Stimulated activated CD8-positive, alpha-beta memory T cell treated with anti-CD3 and anti-CD28 coated beads, Interleukin-7, amount 100 ng/mL, for 4 hours (primary cell): Measurements from ENCODE around the gene GKN2.
"Not testable (repeated sequence)": the region's sequence is repeated elsewhere in the genome, so short reads cannot be mapped to it uniquely, and the experiment has no call there.

Source experiments
- DNase-seq, 2 donors: peaks; one replicate each; pipeline ENCODE4 v3.0.0-alpha.2; 2020; ENCODE audit warnings: low read depth in 2 of 2

GKN2 gene

GRCh38 chr2:68961380-68961779, 8.7 kb upstream of the GKN2 start:
- DNase-seq: no peak

DNA sequence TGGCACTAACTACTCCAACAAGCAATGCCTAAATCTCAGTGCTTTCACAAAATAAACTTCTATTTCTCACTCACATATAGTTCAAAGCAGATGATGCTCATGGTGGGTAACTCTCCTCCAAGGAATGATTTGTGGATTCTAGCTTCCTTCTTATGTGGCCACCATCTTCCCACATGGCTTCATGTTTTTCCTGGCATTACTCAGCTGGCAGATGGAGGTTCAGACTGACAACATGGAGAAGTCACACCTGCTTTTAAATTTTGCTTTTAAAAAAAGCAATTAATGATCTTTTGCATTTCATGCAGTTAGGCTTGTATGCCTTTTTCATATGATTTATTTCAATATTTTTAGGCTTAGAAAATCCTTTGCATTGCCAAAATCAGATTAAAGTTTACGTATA, 6.3 kb upstream of the GKN2 start:
- DNase-seq: no peak

- not testable (repeated sequence) for DNase-seq
These were observed 2.7 kb upstream of the GKN2 start for GRCh38 chr2:68955432-68955831.

GRCh38 chr2:68951899-68952298, 794 bp downstream of the GKN2 start:
- DNase-seq: no peak

GRCh38 chr2:68948710-68949109, 4.0 kb downstream of the GKN2 start:
- DNase-seq: no peak

DNA sequence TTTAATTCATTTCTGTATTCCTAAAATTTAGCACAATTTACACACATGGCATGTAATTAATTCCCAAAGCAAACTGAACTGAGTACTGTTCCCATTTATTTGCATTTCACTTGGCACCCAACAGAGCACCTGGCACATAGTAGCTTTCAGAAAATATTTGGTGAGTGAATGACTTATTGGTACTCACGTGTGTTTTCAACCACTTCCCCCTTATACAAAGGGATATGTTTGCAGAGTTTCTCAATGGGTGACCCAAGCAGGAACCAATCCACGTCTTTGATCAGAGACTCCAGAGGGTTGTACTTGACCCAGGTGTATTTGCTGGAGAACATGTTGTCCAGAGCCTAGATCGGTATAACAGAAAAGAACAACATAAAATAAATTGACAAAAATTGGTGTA, 6.6 kb downstream of the GKN2 start:
- DNase-seq: no peak

DNA sequence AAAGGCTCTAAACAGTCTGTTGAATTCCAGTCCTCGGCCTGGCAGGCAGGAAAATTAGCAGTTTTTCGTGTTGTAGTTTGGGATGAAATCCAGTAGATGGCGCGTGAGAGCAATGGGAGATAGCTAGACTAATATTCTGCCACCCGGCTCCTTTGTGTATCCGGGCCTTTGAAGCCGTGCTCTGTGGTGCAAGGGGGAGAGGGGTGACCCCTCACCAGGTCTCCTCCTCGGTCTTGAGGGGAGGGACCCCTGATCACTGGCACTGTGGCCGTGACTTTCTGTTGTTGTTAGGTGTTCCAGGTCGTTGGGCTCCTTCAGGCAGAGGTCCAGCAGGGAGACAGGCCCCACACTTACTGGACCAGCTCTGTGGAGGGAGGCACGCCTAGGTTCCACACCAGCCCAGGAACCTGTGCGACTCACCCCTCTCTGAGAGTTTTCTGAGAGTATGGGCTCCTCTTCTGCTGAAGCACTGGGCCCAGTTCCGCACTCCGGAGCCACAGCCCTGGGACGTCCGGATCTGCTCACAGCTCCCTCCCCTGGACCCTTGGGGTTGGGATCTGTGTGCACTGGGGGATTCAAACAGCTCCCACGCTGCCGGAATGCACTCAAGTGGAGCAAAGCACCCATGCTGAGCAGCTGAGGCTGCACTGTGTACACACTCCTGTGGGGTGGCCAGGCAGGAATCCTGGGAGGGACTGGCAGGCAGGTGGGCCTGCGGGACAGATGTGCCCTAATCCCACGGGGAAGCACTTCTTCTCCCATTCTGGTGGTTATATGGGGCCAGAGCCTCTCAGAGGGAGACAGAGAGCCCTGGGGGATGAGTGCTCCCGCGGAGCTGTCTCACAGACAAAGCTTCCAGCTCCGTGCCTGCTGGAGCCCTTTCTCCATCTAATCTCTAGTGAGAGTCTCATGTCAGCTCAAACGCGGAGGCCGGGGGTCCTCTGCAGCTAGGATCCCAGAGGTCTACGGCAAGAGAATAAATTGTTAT, 8.8 kb downstream of the GKN2 start:
- peak; percentile 7 to 18 for DNase-seq

- DNase-seq: no peak
These were observed 9.9 kb downstream of the GKN2 start for GRCh38 chr2:68942827-68943226.

DNA sequence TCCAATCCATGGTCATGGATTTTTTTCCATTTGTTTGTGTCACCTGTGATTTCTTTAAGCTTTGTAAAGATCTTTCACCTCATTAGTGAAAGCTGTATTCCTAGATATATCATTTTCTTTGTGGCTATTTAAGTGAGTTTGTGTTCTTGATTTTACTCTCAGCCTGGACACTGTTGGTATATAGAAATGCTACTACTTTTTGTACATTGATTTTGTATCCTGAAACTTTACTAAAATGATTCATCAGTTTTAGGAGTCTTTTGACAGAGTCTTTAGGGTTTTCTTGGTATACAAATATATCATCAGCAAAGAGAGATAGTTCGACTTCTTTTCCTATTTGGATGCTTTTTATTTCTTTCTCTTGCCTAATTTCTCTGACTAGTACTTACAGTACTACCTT, 12.3 kb downstream of the GKN2 start:
- no peak for DNase-seq

DNA sequence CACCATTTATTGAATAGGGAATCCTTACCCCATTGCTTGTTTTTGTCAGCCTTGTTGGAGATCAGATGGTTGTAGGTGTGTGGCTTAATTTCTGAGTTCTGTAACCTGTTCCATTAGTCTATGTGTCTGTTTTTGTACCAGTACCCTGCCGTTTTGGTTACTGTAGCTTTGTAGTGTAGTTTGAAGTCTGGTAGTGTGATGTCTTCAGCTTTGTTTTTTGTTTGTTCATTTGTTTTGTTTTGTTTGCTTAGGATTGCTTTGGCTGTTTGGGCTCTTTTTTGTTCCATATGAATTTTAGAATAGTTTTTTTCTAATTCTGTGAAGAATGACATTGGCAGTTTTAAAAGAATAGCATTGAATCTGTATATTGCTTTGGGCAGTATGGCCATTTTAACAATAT, 12.7 kb downstream of the GKN2 start:
- DNase-seq: no peak

GRCh38 chr2:68938938-68939337, 13.8 kb downstream of the GKN2 start:
- no peak for DNase-seq

- DNase-seq: no peak
These were observed 15.2 kb downstream of the GKN2 start for GRCh38 chr2:68937346-68938055.

DNA sequence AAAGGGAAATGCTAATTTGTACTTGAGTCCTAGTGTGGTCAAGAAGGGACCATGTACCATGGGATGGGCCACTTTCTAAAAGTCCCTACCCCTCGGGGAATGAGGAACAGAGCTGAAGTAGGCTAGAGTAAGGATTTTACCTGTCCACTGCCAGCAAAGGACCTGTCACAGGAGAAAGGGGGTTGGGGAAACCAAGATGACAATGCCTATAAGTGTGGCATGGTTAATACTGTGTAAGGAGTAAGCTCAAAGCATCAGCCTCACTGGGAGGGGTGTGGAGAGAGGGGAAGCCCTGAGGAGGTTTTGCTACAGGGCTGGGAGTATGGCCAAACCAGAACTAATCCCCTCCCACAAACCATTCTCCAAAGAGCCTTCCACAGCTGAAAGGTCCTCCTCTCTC, 15.8 kb downstream of the GKN2 start:
- no peak for DNase-seq

GRCh38 chr2:68936427-68936826, 16.3 kb downstream of the GKN2 start:
- DNase-seq: no peak

GRCh38 chr2:68935471-68935870, 17.2 kb downstream of the GKN2 start:
- no peak for DNase-seq

DNA sequence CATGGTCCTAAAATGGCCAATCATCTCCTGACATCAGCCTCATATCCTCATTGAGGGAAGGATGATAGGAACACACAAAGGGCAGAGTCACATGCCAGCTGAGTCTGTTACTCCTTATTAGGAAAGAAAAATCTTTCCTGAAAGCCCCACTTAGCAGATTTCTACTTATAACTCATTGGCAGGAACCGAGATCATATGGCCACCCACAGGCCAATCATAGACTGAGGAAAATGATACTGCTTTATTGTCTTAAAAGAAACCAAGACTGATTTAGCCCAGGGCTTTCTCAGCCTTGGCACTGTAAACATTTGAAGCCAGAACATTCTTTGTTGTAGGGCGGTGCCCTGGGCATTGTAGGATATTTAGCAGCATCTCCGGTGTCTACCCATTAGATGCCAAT, 18.7 kb downstream of the GKN2 start:
- no peak for DNase-seq

DNA sequence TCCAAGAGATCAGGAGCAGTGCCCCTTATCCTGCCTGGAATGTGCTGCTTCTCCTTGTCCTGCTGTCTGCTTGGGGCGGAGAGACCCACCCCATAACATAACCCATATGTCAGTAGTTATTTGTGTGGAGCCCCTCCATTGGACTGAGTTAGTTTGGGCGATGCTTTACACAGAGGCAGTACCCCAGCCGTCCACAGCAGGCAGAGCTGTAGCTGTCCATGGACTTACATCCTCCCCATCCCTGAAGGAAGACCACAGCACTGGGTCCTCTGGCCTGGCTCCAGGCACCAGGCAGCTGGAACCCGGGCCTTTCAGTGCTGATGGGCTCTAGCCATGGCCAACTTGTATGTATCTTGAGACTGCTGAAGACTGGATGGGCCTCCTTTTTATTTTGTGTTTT, 20.3 kb downstream of the GKN2 start:
- no peak for DNase-seq

DNA sequence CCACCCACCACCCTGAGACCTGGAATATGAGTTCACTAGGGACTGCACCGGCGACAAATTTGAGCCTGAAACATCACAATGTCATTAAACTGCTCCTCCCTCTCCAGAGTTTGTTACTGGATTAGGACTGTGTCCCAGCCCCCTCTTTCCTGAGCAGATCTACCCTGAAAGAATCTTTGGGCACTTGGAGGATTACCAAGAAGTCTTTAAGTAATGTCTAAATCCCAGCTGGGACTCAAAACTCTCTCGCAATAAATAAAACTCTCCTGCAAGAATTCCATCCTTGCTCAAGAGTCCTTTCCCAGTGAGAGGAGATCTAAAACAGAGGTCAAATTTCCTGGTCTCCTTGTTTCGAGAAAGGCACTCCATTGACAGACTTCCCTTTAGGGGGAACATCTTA, 20.9 kb downstream of the GKN2 start:
- no peak for DNase-seq

GRCh38 chr2:68931149-68931711, 21.5 kb downstream of the GKN2 start:
- no peak for DNase-seq

DNA sequence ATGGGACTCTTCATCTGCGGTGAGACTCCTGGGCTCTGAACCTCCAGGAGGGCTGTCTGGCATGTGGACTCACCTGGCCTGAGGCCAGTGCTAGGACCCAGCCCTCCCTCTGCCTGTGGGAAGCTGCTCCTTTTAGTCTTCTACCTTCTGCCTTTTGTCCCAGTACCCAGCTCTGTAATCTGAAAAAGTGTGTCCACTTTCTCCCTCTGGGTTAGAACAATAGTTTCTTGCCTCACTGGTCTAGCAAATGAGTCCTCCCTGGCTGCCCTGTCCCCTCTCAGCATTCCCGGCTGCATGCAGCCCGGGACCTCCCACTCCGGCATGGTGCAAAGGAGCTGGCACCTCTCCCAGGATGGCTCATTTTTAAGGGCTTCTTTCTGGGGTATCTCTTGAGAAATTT, 25.9 kb downstream of the GKN2 start:
- DNase-seq: no peak

DNA sequence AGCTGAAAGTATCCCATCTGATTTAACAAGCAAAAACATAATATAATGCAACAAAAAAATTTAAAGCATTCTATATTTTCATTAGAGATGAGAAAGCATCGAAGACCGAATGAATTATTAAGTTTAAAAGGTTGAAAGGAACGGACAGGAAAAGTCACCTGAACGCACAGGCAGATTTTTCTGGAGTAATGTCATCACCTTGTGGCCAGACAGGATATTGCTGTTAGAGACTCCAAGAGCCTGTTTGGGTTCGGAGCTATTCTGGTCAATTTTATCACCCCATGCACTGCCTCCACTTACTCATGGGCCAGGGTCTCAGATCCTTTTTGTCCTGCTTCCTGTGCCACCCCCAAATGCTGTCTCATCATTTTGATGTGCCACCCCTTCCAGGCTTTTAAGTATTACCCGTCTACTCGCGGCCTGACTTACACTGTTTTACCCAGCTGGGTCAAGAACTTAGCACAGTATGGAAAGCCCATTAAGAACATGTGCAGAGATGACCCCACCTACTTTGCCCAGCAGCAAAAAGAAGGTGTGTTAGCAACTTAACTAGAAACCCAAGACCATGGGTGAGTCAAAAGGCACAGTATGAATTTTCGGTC, 27.3 kb downstream of the GKN2 start:
- peak in 1 of 2 donors; percentile 43 for DNase-seq

- no peak for DNase-seq
These were observed 31.0 kb downstream of the GKN2 start for GRCh38 chr2:68921646-68922045.
